K562 (cell line): ENCODE measurements around the gene TMEM114. TPM values are rescaled to one million over a fixed set of nuclear protein-coding genes. Genes with fewer than 3 reads are reported as not detected.

Experiments
- ATAC-seq: fragments of 200-7000 bp; cut with Tn5 transposase; 3 replicates; pipeline ENCODE4 v1.9.1; 2020; ENCODE audit warnings: moderate library complexity
- BruUV-seq: library from RNA; stranded (reverse); fragments of 400-500 nt; replicated peaks from 2 replicates; lab custom pipeline; 2021; lab: Mats Ljungman, UMichigan
- CTCF ChIA-PET: fragments of 300-600 bp; formaldehyde crosslinking; extraction: SDS; loops from one replicate; lab custom pipeline; 2021; ENCODE audit warnings: low intra/inter-chr PET ratio; lab: Yijun Ruan, JAX
- POLR2A ChIA-PET: fragments of 300-600, 350-650 bp; sonication (Branson Sonifier 250); formaldehyde crosslinking; extraction: SDS; loops from one replicate; lab custom pipeline; 2021; ENCODE audit warnings: antibody characterized with exemption, inconsistent platforms; lab: Yijun Ruan, JAX
- DNase-seq, 4 experiments: peaks; one replicate each; pipeline versions ENCODE4 v3.0.0 to v3.0.0-alpha.2; 2011 to 2018; ENCODE audit warnings: low spot score in 3 of 4, mixed read lengths in 3 of 4; ENCODE audit errors: extremely low read depth in 1 of 4
- FAIRE-seq: peaks from 2 replicates; lab custom pipeline; 2011; peaks lifted over from hg19 to GRCh38; lab: Jason Lieb, UNC
- H2AFZ ChIP-seq: 2 replicates; pipeline ENCODE4 v1.6.0; 2011; ENCODE audit warnings: low read depth, low read length, control low read depth, inconsistent platforms
- H3K27ac ChIP-seq: fragments of 200-600 bp; 3 replicates; pipeline ENCODE4 v1.8.0; 2011; ENCODE audit warnings: low read depth, mild to moderate bottlenecking, control low read depth, inconsistent platforms, low read length, moderate library complexity, mixed read lengths; ENCODE audit errors: extremely low read depth
- H3K27me3 ChIP-seq, 2 experiments: fragments of 300-600 bp in 1 of 2; 2 replicates in 1 of 2; 3 replicates in 1 of 2; pipeline versions ENCODE4 v1.6.0 to v1.8.0; 2011; ENCODE audit warnings: inconsistent platforms in 2 of 2, low read length in 2 of 2, mild to moderate bottlenecking in 1 of 2, mixed read lengths in 1 of 2, moderate library complexity in 1 of 2; ENCODE audit not compliant: control insufficient read depth in 2 of 2, insufficient read depth in 2 of 2
- H3K36me3 ChIP-seq: fragments of 300-600 bp; 3 replicates; pipeline ENCODE4 v1.8.0; 2011; ENCODE audit warnings: mild to moderate bottlenecking, low read length, inconsistent platforms; ENCODE audit not compliant: control insufficient read depth, insufficient read depth
- H3K4me1 ChIP-seq, 2 experiments: fragments of 200-600 bp in 1 of 2; replicated peaks in 1 of 2; 2 replicates in 1 of 2; 3 replicates in 1 of 2; pipeline versions ENCODE4 v1.5.1 to v1.8.0; 2011; ENCODE audit warnings: inconsistent platforms in 2 of 2, low read length in 2 of 2, mild to moderate bottlenecking in 1 of 2, mixed read lengths in 1 of 2, moderate library complexity in 1 of 2; ENCODE audit not compliant: control insufficient read depth in 2 of 2, insufficient read depth in 2 of 2
- H3K4me2 ChIP-seq: 2 replicates; pipeline ENCODE4 v1.6.1; 2011; ENCODE audit warnings: low read length, control low read depth, inconsistent platforms, mixed read lengths; ENCODE audit not compliant: insufficient read depth
- H3K4me3 ChIP-seq: fragments of 200-600 bp; sonication (generic), shearing (Covaris generic); 2 replicates; pipeline ENCODE4 v1.5.1; 2016; ENCODE audit warnings: control low read depth, inconsistent platforms
- H3K79me2 ChIP-seq: fragments of 200-600 bp; 3 replicates; pipeline ENCODE4 v1.8.0; 2011; ENCODE audit warnings: low read length, inconsistent platforms; ENCODE audit not compliant: control insufficient read depth, insufficient read depth
- H3K9ac ChIP-seq, 2 experiments: 2 replicates each; pipeline versions ENCODE4 v1.6.0 to v1.6.1; 2011; ENCODE audit warnings: low read depth in 2 of 2, low read length in 2 of 2, control low read depth in 1 of 2, inconsistent platforms in 1 of 2, mild to moderate bottlenecking in 1 of 2, mixed read lengths in 1 of 2; ENCODE audit not compliant: insufficient read depth in 1 of 2
- H3K9me1 ChIP-seq: one replicate; pipeline ENCODE4 v1.6.0; 2011; ENCODE audit warnings: inconsistent platforms, mild to moderate bottlenecking, low read length, moderate library complexity; ENCODE audit not compliant: control insufficient read depth, insufficient read depth
- H3K9me3 ChIP-seq: replicated peaks from 2 replicates; pipeline ENCODE4 v1.5.1; 2011; ENCODE audit warnings: low read depth, low read length, inconsistent platforms; ENCODE audit not compliant: control insufficient read depth, insufficient read depth
- H4K20me1 ChIP-seq: replicated peaks from 2 replicates; pipeline ENCODE4 v1.6.1; 2011; ENCODE audit warnings: low read length, inconsistent platforms, mixed read lengths; ENCODE audit not compliant: control insufficient read depth, insufficient read depth
- BRD4 ChIP-seq: fragments of 200-600 bp; sonication (generic); IDR thresholded peaks from 2 replicates; pipeline ENCODE4 v1.6.1; 2017; ENCODE audit warnings: inconsistent platforms
- RBM14 ChIP-seq: fragments of 200-400 bp; formaldehyde crosslinking; IDR thresholded peaks from 2 replicates; pipeline ENCODE4 v1.6.1; 2018; ENCODE audit warnings: low read depth, mild to moderate bottlenecking, low read length, moderate library complexity, borderline replicate concordance; ENCODE audit not compliant: insufficient read depth
- TEAD4 ChIP-seq, 2 experiments: sonication (generic) in 1 of 2; formaldehyde crosslinking in 1 of 2; IDR thresholded peaks; 2 replicates each; pipeline versions ENCODE4 v1.6.1 to v1.8.0; 2012 to 2022; ENCODE audit warnings: borderline replicate concordance in 1 of 2, inconsistent platforms in 1 of 2, low read length in 1 of 2, mild to moderate bottlenecking in 1 of 2, missing genetic modification reagents in 1 of 2
- USF1 ChIP-seq: sonication (generic); formaldehyde crosslinking; IDR thresholded peaks from 2 replicates; pipeline ENCODE4 v1.9.0; 2022; ENCODE audit warnings: mild to moderate bottlenecking, missing genetic modification reagents
- ZNF133 ChIP-seq: fragments of 250-450 bp; sonication (Bioruptor Pico); IDR thresholded peaks from 2 replicates; pipeline ENCODE4 v1.4.0; 2020; ENCODE audit warnings: mild to moderate bottlenecking
- ZNF140 ChIP-seq: fragments of 250-450 bp; sonication (Bioruptor Pico); IDR thresholded peaks from 2 replicates; pipeline ENCODE4 v1.8.0; 2021; ENCODE audit warnings: moderate library complexity, mild to moderate bottlenecking, inconsistent platforms
- ZNF655 ChIP-seq: fragments of 250-450 bp; sonication (Bioruptor Pico); IDR thresholded peaks from 2 replicates; pipeline ENCODE4 v1.5.0; 2021
- ZNF79 ChIP-seq: fragments of 250-450 bp; sonication (Bioruptor Pico); IDR thresholded peaks from 2 replicates; pipeline ENCODE4 v1.4.0; 2020; ENCODE audit warnings: low read depth, mild to moderate bottlenecking, moderate library complexity
- WGBS: fragments of 100-300 bp; shearing (Covaris generic); methylation state at CpG from one replicate; pipeline ENCODE4 v1.1.6; 2016; ENCODE audit warnings: low coverage, mixed read lengths; ENCODE audit not compliant: insufficient coverage; ENCODE audit errors: missing lambda C conversion rate; 5-methylcytosine and 5-hydroxymethylcytosine counted together
- in situ Hi-C: fragments of 300-500 bp; cut with MboI; formaldehyde crosslinking; loops from 4 replicates; pipeline ENCODE4 v1.15.0; 2018; ENCODE audit warnings: inconsistent platforms, mixed read lengths
- intact Hi-C: fragments of 100-400 bp; cut with micrococcal nuclease; formaldehyde crosslinking; loops from 2 replicates; pipeline ENCODE4 v1.14.2; 2022
- polyA plus RNA-seq, 8 experiments: library from polyadenylated mRNA; depleted of rRNA in 4 of 8; stranded (reverse) in 5 of 8; unstranded in 3 of 8; fragments of >200 nt; fragmentation: Nextera tagmentation in 2 of 8; fragmentation: Illumina TruSeq in 1 of 8; extraction: Ambion mirVana in 2 of 8; extraction: Trizol in 1 of 8; gene quantifications; 2 replicates each; pipeline versions ENCODE4 v1.2.1 to v1.2.3, GENCODE V29; 2011 to 2014; ENCODE audit warnings: inconsistent platforms in 1 of 8, missing spikeins in 1 of 8
- total RNA-seq, 7 experiments: library from RNA; depleted of rRNA in 6 of 7; stranded (reverse); fragments of >200 nt in 6 of 7; fragmentation: Illumina TruSeq in 2 of 7; extraction: Trizol in 2 of 7; gene quantifications; 2 replicates each; pipeline versions ENCODE4 v1.2.1 to v1.2.3, GENCODE V29; 2011 to 2021; ENCODE audit warnings: low replicate concordance in 1 of 7

TMEM114 gene
- total and polyA plus RNA-seq, 9 of the 15 experiments (the other 6 are each of a cell fraction or from before 2014, with no cell fraction given): not detected

GRCh38 chr16:8600144-8600775 is 9.9 kb upstream of the TMEM114 start:
- ATAC-seq: no peak
- H3K27ac ChIP-seq: no peak overlapping the region
- in situ Hi-C loops (no loop called here), intact Hi-C loops (no loop called here)
- 7% methylated on average over 11 of the region's 11 CpGs for WGBS
- no peaks in the 10 kb centered on the region for H3K9me1 ChIP-seq
- no peak overlapping the region for H2AFZ ChIP-seq
- CTCF ChIA-PET: no interaction called here
- no peaks in the 10 kb centered on the region for H3K36me3 ChIP-seq
- DNase-seq: no peak
- H3K9ac ChIP-seq: no peak overlapping the region
- POLR2A ChIA-PET: interaction anchor here (0.7 to 1.1 kb wide), 4 partner anchors 14 to 962 kb away, joined by 3 to 4 read pairs (median 3); no protein-coding TSS in a partner anchor
- H3K4me1 ChIP-seq: no peaks in the 10 kb centered on the region
- no peak overlapping the region for H3K4me3 ChIP-seq
- no peak for TF ChIP-seq ZNF655 (CRISPR knock-in tag)
- no peak for TF ChIP-seq TEAD4 (IDR thresholded peaks at IDR 0.05; ENCODE audit: low read length)
- no peak for TF ChIP-seq TEAD4 (CRISPR knock-in tag; IDR thresholded peaks at IDR 0.05; ENCODE audit: borderline replicate concordance)
- TF ChIP-seq ZNF133 (CRISPR knock-in tag): no peak
- no peak for TF ChIP-seq USF1 (CRISPR knock-in tag)
- no peak for TF ChIP-seq BRD4
- no peak for TF ChIP-seq ZNF140 (CRISPR knock-in tag)
- no peak for TF ChIP-seq ZNF79
- no peak for TF ChIP-seq RBM14
- FAIRE-seq: no peak
- H3K9me3 ChIP-seq: no peaks in the 10 kb centered on the region
- no peaks in the 10 kb centered on the region for H4K20me1 ChIP-seq
- no TSS peak for BruUV-seq
- H3K27me3 ChIP-seq: peaks cover 7 to 35% of the 10 kb centered on the region in 2 experiments
- no peak overlapping the region for H3K4me2 ChIP-seq
- no peaks in the 10 kb centered on the region for H3K79me2 ChIP-seq
